A549 treated with RU486 at 1 μM for 4 hours (cell line): Measurements from ENCODE around the gene KCNJ15. TPM values are rescaled to one million over a fixed set of nuclear protein-coding genes. Genes with fewer than 3 reads are reported as not detected.

Experiments used
- total RNA-seq: library from RNA; stranded (reverse); fragments of 200-300 nt; extraction: Qiagen RNA extraction; gene quantifications from 5 replicates; pipeline ENCODE4 v1.2.3, GENCODE V29; 2022; ENCODE audit warnings: low read depth

KCNJ15 gene
- total RNA-seq: 0.05 to 0.22 TPM (median 0.08 TPM) in 5 replicates

GRCh38 chr21:38256599-38257302 lies at the start of gene KCNJ15:
Gene KCNJ15, plus strand, starts transcription at chr21:38256991. Its CDS starts 42,271 bp downstream, at chr21:38299262.

Other genes with a start within 250 kb of the KCNJ15 start
- gene ERG, start 241.5 kb downstream of the KCNJ15 start, total RNA-seq: 0.21 TPM in 1 of 5 replicates, not detected in the others